Fibroblast of lung (primary cell): ENCODE measurements around the gene CATSPER4. TPM values are rescaled to one million over a fixed set of nuclear protein-coding genes. Genes with fewer than 3 reads are reported as not detected.

ENCODE experiments used
- DNase-seq, 2 donors: peaks; one replicate each; pipeline versions ENCODE4 v3.0.0 to v3.0.0-alpha.2; 2010; ENCODE audit warnings: low read depth in 2 of 2
- H2AFZ ChIP-seq: 2 replicates; pipeline ENCODE4 v1.5.1; 2012; ENCODE audit warnings: low read length, control low read depth, inconsistent platforms
- H3K27ac ChIP-seq: 2 replicates; pipeline ENCODE4 v1.5.1; 2011; ENCODE audit warnings: low read length, control low read depth; ENCODE audit not compliant: insufficient read depth
- H3K27me3 ChIP-seq: 2 replicates; pipeline ENCODE4 v1.5.1; 2011; ENCODE audit warnings: mild to moderate bottlenecking, low read length; ENCODE audit not compliant: control insufficient read depth, insufficient read depth
- H3K36me3 ChIP-seq: 2 replicates; pipeline ENCODE4 v1.5.1; 2011; ENCODE audit warnings: low read length; ENCODE audit not compliant: control insufficient read depth, insufficient read depth
- H3K4me1 ChIP-seq: 2 replicates; pipeline ENCODE4 v1.5.1; 2011; ENCODE audit warnings: low read length; ENCODE audit not compliant: control insufficient read depth, insufficient read depth; ENCODE audit errors: extremely low read depth
- H3K4me2 ChIP-seq: 2 replicates; pipeline ENCODE4 v1.5.1; 2011; ENCODE audit warnings: low read length, control low read depth; ENCODE audit not compliant: insufficient read depth; ENCODE audit errors: extremely low read depth
- H3K4me3 ChIP-seq, 4 experiments: fragments of 200-600 bp in 1 of 4; sonication (generic) in 1 of 4; replicated peaks in 1 of 4; 2 replicates each; pipeline ENCODE4 v1.5.1; 2011 to 2016; ENCODE audit warnings: low read length in 4 of 4, low read depth in 3 of 4, mild to moderate bottlenecking in 3 of 4, control low read depth in 2 of 4, inconsistent platforms in 1 of 4, mixed read lengths in 1 of 4; ENCODE audit not compliant: insufficient read depth in 1 of 4; ENCODE audit errors: control extremely low read depth in 1 of 4
- H3K79me2 ChIP-seq: 2 replicates; pipeline ENCODE4 v1.5.1; 2012; ENCODE audit warnings: mild to moderate bottlenecking, low read length, inconsistent platforms; ENCODE audit not compliant: control insufficient read depth, insufficient read depth
- H3K9ac ChIP-seq: 2 replicates; pipeline ENCODE4 v1.5.1; 2011; ENCODE audit warnings: mild to moderate bottlenecking, low read length, control low read depth; ENCODE audit not compliant: insufficient read depth
- H3K9me3 ChIP-seq: 2 replicates; pipeline ENCODE4 v1.5.1; 2012; ENCODE audit warnings: low read depth, low read length; ENCODE audit not compliant: control insufficient read depth, insufficient read depth
- H4K20me1 ChIP-seq: 2 replicates; pipeline ENCODE4 v1.5.1; 2011; ENCODE audit warnings: low read length; ENCODE audit not compliant: control insufficient read depth, insufficient read depth; ENCODE audit errors: extremely low read depth
- EZH2 ChIP-seq: IDR thresholded peaks from 2 replicates; pipeline ENCODE4 v1.5.1; 2012; ENCODE audit warnings: low read length, control low read depth, mild to moderate bottlenecking; ENCODE audit errors: missing control alignments
- polyA plus RNA-seq, 2 donors: library from polyadenylated mRNA; depleted of rRNA in 1 of 2; stranded (reverse) in 1 of 2; unstranded in 1 of 2; fragments of >200 nt; gene quantifications; 2 replicates each; pipeline ENCODE4 v1.2.1, GENCODE V29; 2011 to 2012; ENCODE audit warnings: missing spikeins in 1 of 2
- total RNA-seq: library from RNA; depleted of rRNA; stranded (reverse); fragments of >200 nt; gene quantifications from 2 replicates; pipeline ENCODE4 v1.2.1, GENCODE V29; 2014
- TF ChIP-seq, protein P1 (sequence below), 2 donors: IDR thresholded peaks in 1 of 2; conservative IDR thresholded peaks in 1 of 2; 1 replicate in 1 of 2; 2 replicates in 1 of 2; pipeline ENCODE4 v1.5.1; 2011 to 2012; ENCODE audit warnings: low read length in 2 of 2, control low read depth in 1 of 2, inconsistent platforms in 1 of 2, low read depth in 1 of 2, mild to moderate bottlenecking in 1 of 2

CATSPER4 gene
- total and polyA plus RNA-seq, 2 donors (not counting 1 experiment from before 2014, with no cell fraction given) = not detected

DNA sequence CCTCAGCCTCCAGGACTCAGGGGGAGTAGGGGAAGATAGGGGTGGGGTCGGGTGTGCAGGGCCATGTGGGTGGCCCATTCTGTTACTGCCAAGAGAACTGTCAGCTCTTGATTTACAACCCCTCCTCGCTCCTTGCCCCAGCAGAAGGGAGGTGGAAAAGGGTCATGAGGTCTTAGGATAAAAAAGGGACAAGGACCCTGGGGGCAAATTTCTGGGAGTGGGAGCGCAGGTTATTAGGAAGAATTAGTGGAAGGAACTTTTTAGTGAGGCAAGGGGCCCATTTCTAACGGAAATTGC lies 30.7 kb upstream of the CATSPER4 start:
- Histone ChIP-seq H3K27ac (no peak overlapping the region), H4K20me1 (no peaks in the 10 kb centered on the region), H3K36me3 (no peaks in the 10 kb centered on the region), H3K9me3 (no peaks in the 10 kb centered on the region), H3K4me3 (no peak overlapping the region), H3K9ac (no peak overlapping the region), H3K27me3 (peaks cover 10% of the 10 kb centered on the region), H3K79me2 (no peaks in the 10 kb centered on the region), H3K4me2 (no peak overlapping the region), H3K4me1 (peaks cover 2% of the 10 kb centered on the region), H2AFZ (no peak overlapping the region)
- TF ChIP-seq EZH2 = no peak
- TF ChIP-seq, protein P1, sequence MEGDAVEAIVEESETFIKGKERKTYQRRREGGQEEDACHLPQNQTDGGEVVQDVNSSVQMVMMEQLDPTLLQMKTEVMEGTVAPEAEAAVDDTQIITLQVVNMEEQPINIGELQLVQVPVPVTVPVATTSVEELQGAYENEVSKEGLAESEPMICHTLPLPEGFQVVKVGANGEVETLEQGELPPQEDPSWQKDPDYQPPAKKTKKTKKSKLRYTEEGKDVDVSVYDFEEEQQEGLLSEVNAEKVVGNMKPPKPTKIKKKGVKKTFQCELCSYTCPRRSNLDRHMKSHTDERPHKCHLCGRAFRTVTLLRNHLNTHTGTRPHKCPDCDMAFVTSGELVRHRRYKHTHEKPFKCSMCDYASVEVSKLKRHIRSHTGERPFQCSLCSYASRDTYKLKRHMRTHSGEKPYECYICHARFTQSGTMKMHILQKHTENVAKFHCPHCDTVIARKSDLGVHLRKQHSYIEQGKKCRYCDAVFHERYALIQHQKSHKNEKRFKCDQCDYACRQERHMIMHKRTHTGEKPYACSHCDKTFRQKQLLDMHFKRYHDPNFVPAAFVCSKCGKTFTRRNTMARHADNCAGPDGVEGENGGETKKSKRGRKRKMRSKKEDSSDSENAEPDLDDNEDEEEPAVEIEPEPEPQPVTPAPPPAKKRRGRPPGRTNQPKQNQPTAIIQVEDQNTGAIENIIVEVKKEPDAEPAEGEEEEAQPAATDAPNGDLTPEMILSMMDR (conservative IDR thresholded peaks at IDR 0.05 in 1 of 2, IDR thresholded peaks at IDR 0.05 in 1 of 2; ENCODE audit: low read depth in 1 of 2, low read length in 2 of 2) = no peak
- no peak for DNase-seq

DNA sequence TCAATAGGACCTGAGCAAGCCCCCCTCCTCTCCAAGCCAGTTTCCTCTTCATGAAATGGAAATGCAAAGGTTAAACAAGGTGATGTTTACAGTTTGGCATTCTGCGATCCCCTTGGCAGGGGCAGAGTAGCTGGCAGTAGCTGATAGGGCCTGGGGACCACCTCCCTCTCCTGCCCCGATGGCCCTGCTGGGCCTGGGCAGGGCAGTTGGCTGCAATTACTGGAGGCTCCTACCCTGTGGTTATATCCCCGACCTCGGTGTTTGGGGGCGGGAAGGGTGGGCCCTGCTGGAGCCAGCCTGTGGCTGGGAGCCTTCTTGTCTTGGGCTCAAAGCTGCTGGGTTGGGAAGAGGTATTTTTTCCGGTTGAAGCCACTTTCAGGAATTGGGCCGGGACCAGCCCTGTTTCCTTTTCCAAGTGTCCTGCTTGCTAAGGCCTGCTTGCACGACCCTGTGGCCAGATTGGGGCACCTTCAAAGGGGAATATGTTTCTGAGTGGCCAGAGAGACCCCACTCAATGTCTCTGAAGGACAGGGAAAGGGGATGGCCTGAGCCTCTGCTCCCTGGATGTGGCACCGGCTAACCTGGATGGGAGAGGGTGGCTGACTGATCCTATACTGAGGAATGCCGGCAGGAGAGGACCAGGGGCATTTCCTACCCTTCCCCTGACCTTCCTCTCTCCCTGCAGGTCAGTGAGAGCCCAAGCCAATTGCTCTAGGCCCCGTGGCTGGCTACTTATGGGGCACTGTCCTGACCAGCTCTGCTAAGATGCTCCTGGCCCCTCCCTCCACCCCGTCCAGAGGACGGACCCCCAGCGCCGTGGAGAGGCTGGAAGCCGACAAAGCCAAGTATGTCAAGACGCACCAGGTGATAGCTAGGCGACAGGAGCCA lies 29.6 kb upstream of the CATSPER4 start:
- Histone ChIP-seq H4K20me1 (no peaks in the 10 kb centered on the region), H3K4me1 (peaks cover 2% of the 10 kb centered on the region), H3K4me3 (peak overlapping the region in 1 of 4 experiments; percentile 45), H3K79me2 (no peaks in the 10 kb centered on the region), H3K9me3 (no peaks in the 10 kb centered on the region), H3K27ac (no peak overlapping the region), H3K4me2 (peak overlapping the region; percentile 80), H3K9ac (no peak overlapping the region), H3K36me3 (no peaks in the 10 kb centered on the region), H2AFZ (peak overlapping the region; percentile 35), H3K27me3 (peaks cover 7% of the 10 kb centered on the region)
- no peak for TF ChIP-seq EZH2
- TF ChIP-seq, protein P1 (conservative IDR thresholded peaks at IDR 0.05 in 1 of 2, IDR thresholded peaks at IDR 0.05 in 1 of 2; ENCODE audit: low read depth in 1 of 2, low read length in 2 of 2) = no peak
- no peak for DNase-seq

DNA sequence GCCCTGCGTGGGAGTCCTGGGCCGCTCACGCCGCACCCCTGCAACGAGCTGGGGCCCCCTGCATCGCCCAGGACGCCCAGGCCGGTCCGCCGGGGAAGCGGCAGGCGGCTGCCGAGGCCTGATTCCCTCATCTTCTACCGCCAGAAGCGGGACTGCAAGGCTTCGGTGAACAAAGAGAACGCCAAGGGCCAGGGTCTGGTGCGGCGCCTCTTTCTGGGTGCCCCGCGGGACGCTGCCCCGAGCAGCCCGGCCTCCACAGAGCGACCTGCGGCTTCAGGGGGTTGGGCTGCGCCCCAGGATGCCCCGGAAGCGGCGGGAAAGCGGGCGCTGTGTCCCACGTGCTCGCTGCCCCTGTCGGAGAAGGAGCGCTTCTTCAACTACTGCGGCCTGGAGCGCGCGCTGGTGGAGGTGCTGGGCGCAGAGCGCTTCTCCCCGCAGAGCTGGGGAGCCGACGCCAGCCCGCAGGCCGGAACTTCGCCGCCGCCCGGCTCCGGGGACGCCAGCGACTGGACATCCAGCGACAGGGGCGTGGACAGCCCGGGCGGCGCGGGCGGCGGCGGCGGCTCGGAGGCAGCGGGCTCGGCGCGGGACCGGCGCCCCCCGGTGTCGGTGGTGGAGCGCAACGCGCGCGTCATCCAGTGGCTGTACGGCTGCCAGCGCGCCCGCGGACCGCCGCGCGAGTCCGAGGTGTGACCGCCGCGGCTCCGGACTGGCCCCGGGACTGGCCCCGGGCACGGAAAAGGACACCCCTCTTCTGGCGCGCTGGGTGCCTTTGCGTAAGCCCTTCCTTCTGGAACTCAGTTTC lies 28.8 kb upstream of the CATSPER4 start:
- H3K9ac ChIP-seq = peak overlapping the region; percentile 30

More for the DNA sequence above, 28.8 kb upstream of the CATSPER4 start:
- Histone ChIP-seq H2AFZ (peak overlapping the region; percentile 35), H3K9me3 (no peaks in the 10 kb centered on the region), H3K4me2 (peak overlapping the region; percentile 80), H3K36me3 (no peaks in the 10 kb centered on the region), H3K27me3 (peaks cover 3% of the 10 kb centered on the region), H4K20me1 (no peaks in the 10 kb centered on the region), H3K4me3 (peak overlapping the region; percentile 5 to 45 (median 20)), H3K27ac (no peak overlapping the region), H3K4me1 (peaks cover 2% of the 10 kb centered on the region), H3K79me2 (no peaks in the 10 kb centered on the region)
- DNase-seq = peak; percentile 30 to 65
- TF ChIP-seq, protein P1 (conservative IDR thresholded peaks at IDR 0.05 in 1 of 2, IDR thresholded peaks at IDR 0.05 in 1 of 2; ENCODE audit: low read depth in 1 of 2, low read length in 2 of 2) = no peak
- TF ChIP-seq EZH2 = no peak
